OCI-LY3 (cell line): Measurements from ENCODE around the gene F12.

Experiments used
- H2AFZ ChIP-seq: fragments of 200-600, 300-600 bp; shearing (Covaris generic); 2 replicates; pipeline ENCODE4 v1.6.0; 2014; ENCODE audit warnings: antibody characterized with exemption, low read depth, low read length
- H3K27ac ChIP-seq: fragments of 200-600, 300-600 bp; sonication (generic); 2 replicates; pipeline ENCODE4 v1.5.1; 2014; ENCODE audit warnings: mild to moderate bottlenecking, low read length, moderate library complexity, mixed read lengths
- H3K27me3 ChIP-seq: fragments of 200-600, 300-600 bp; sonication (generic); 2 replicates; pipeline ENCODE4 v1.6.1; 2014; ENCODE audit warnings: low read depth, low read length, mixed read lengths
- H3K36me3 ChIP-seq: fragments of 200-600, 300-600 bp; sonication (generic); replicated peaks from 2 replicates; pipeline ENCODE3; 2014; ENCODE audit warnings: low read depth, low read length, mixed read lengths
- H3K4me1 ChIP-seq: fragments of 300-600, 200-600 bp; sonication (generic); 2 replicates; pipeline ENCODE4 v1.6.1; 2014; ENCODE audit warnings: low read length, mixed read lengths
- H3K4me2 ChIP-seq: fragments of 200-600, 300-600 bp; sonication (generic); 2 replicates; pipeline ENCODE4 v1.6.1; 2014; ENCODE audit warnings: low read length, mixed read lengths
- H3K4me3 ChIP-seq: fragments of 300-600, 200-600 bp; sonication (generic); 2 replicates; pipeline ENCODE4 v1.5.1; 2014; ENCODE audit warnings: antibody characterized with exemption, mild to moderate bottlenecking, low read length, moderate library complexity
- H3K79me2 ChIP-seq: fragments of 300-600, 200-600 bp; shearing (Covaris generic); 2 replicates; pipeline ENCODE4 v1.6.1; 2014; ENCODE audit warnings: mild to moderate bottlenecking, low read length, mixed read lengths
- H3K9ac ChIP-seq: fragments of 300-600, 200-600 bp; shearing (Covaris generic); 2 replicates; pipeline ENCODE4 v1.6.0; 2014; ENCODE audit warnings: mild to moderate bottlenecking, low read length, moderate library complexity
- H3K9me3 ChIP-seq: fragments of 200-600, 300-600 bp; shearing (Covaris generic); 2 replicates; pipeline ENCODE4 v1.6.1; 2014; ENCODE audit warnings: low read length, mixed read lengths; ENCODE audit not compliant: insufficient read depth
- H4K20me1 ChIP-seq: fragments of 200-600, 300-600 bp; sonication (generic); 2 replicates; pipeline ENCODE4 v1.6.1; 2016; ENCODE audit warnings: low read length, mixed read lengths; ENCODE audit not compliant: insufficient read depth
- CTCF ChIP-seq: fragments of 200-600, 300-600 bp; sonication (generic); IDR thresholded peaks from 2 replicates; pipeline ENCODE4 v1.5.1; 2014; ENCODE audit warnings: antibody characterized with exemption, low read length, low read depth
- EZH2phosphoT487 ChIP-seq: fragments of 200-600 bp; shearing (Covaris generic); IDR thresholded peaks from 2 replicates; pipeline ENCODE4 v1.6.1; 2018; ENCODE audit warnings: antibody characterized with exemption, mixed run types, low read depth

F12 gene

GRCh38 chr5:177368869-177369644 lies 40.3 kb downstream of the F12 start:
- Histone ChIP-seq H3K36me3 (peaks cover 6% of the 10 kb centered on the region), H4K20me1 (peaks cover 14% of the 10 kb centered on the region), H3K27ac (no peak overlapping the region), H3K4me1 (peaks cover 42% of the 10 kb centered on the region), H3K79me2 (no peaks in the 10 kb centered on the region), H3K4me2 (no peak overlapping the region), H3K9me3 (no peaks in the 10 kb centered on the region), H3K4me3 (no peak overlapping the region), H2AFZ (no peak overlapping the region), H3K27me3 (no peaks in the 10 kb centered on the region), H3K9ac (no peak overlapping the region)
- TF ChIP-seq CTCF (peak; percentile 80), EZH2phosphoT487 (no peak)

- Histone ChIP-seq H3K27ac (no peak overlapping the region), H3K36me3 (peaks cover 6% of the 10 kb centered on the region), H3K27me3 (no peaks in the 10 kb centered on the region), H3K4me2 (no peak overlapping the region), H4K20me1 (peaks cover 14% of the 10 kb centered on the region), H2AFZ (no peak overlapping the region), H3K4me3 (no peak overlapping the region), H3K79me2 (no peaks in the 10 kb centered on the region), H3K4me1 (peaks cover 50% of the 10 kb centered on the region), H3K9me3 (no peaks in the 10 kb centered on the region), H3K9ac (no peak overlapping the region)
- no peak for TF ChIP-seq EZH2phosphoT487
- TF ChIP-seq CTCF = no peak
Observed at GRCh38 chr5:177367981-177368868, 41.1 kb downstream of the F12 start.

- H4K20me1 ChIP-seq = peaks cover 14% of the 10 kb centered on the region
- no peaks in the 10 kb centered on the region for H3K79me2 ChIP-seq
- TF ChIP-seq EZH2phosphoT487 (no peak), CTCF (no peak)
- no peak overlapping the region for H3K9ac ChIP-seq
- no peaks in the 10 kb centered on the region for H3K27me3 ChIP-seq
- H2AFZ ChIP-seq = no peak overlapping the region
- H3K9me3 ChIP-seq = no peaks in the 10 kb centered on the region
- H3K4me3 ChIP-seq = no peak overlapping the region
- no peak overlapping the region for H3K27ac ChIP-seq
- peaks cover 6% of the 10 kb centered on the region for H3K36me3 ChIP-seq
- H3K4me1 ChIP-seq = peaks cover 55% of the 10 kb centered on the region
- H3K4me2 ChIP-seq = no peak overlapping the region
Observed at GRCh38 chr5:177367323-177367848, 42.0 kb downstream of the F12 start.
